OCI-M2 (cell line): ENCODE data around the gene HEATR5B.
"Not testable (repeated sequence)": the region's sequence is repeated elsewhere in the genome, so short reads cannot be mapped to it uniquely, and the experiment has no call there.

Experiments
- DNase-seq: peaks from one replicate; lab custom pipeline; 2025; ENCODE audit not compliant: unreplicated experiment; lab: John Stamatoyannopoulos, UW

Gene HEATR5B

DNA sequence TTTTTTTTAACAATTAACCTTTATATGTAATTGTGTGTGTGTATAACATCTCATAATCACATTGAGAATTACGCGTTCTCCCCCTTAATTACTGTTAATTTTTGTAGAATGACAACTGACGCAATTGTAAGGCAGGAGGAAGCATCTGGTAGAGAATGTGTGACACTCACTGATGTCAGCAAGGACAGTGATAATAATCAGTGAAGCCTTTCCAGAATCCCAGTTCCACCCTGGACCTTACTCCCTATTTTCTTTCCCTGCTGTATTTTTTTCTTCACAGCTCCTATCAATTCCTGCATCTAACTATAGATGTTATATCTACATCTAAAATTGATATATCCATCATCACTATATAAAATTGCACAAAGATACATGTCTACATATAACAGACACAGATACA is 101.7 kb downstream of the HEATR5B start:
- DNase-seq: no peak

DNA sequence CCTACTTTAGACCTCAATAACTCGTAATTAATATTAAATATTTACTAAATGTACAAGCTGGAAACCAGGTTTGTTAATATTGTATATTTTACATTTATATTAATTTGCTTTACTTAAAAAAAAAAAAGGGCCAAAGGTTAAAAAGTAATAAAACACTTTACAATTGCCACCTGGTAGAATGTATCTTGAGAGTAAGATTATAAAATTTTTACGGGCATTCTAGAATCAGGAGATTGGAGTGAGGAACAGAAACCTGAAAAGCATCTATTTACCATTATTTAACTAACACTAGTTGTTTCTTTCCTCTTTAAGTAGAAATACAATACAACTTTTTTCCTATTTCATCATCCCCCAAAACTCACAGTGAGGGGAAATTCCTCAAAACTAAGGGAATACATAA is 102.3 kb downstream of the HEATR5B start:
- no peak for DNase-seq

DNA sequence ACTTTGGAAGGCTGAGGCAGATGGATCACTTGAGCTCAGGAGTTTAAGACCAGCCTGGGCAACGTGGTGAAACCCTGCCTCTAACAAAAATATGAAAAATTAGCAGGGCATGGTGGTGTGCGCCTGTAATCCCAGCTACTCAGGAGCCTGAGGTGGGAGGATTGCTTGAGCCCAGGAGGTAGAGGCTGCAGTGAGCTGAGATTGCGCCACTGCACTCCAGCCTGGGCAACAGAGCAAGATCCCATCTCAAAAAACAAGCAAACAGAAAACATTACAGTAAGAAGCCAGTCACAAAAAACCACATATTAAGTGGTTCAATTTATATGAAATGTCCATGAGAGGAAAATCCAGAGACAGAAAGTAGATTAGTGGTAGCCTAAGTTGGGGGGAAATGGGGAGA is 105.2 kb downstream of the HEATR5B start:
- DNase-seq: not testable (repeated sequence)

DNA sequence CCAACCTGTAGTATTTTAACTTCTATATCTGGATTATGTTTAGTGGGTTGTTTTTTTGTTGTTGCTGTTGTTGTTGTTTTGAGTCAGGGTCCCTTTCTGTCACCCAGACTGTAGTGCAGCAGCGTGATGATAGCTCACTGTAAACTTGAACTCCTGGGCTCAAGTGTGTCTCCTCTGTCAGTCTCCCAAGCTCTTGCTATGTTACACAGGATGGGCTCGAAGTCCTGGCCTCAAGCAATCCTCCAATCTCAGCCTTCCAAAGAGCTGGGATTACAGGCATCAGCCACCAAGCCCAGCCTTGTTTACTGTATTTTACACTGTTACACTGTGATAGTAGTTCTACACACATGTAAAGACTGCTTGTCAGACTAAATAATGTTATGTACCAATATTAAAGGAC is 108.1 kb downstream of the HEATR5B start:
- no peak for DNase-seq

DNA sequence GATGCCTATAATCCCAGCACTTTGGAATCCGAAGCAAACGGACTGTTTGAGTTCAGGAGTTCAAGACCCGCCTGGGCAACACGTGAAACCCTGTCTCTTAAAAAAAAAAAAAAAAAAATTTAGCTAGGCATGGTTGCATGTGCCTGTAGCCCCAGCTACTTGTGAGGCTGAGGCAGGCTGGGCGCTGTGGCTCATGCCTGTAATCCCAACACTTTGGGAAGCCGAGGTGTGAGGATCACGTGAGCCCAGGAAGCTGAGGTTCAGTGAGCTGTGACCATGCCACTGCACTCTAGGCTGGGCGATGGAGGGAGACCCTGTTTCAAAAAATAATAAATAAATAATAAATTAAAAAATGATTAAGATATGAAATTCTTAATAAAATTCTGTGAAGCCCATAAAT is 108.9 kb downstream of the HEATR5B start:
- DNase-seq: no peak

DNA sequence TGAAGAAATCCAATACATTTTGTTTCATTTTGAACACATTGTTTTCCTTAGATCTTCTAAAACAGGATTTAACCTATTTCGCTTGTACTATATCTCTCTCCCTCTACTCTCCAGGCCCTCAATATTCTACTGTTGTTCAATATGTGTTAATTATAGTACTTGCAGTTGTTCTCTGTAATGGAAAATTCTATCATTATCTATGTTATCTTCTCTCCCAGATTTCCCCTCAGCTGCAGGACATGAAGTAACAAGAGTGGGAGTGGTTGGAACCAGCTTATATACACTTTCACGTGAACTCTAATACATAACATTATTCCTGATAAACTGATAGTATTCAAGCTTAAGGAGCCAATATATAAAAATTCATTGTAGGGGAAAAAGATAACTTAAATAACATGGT is 110.9 kb downstream of the HEATR5B start:
- no peak for DNase-seq

DNA sequence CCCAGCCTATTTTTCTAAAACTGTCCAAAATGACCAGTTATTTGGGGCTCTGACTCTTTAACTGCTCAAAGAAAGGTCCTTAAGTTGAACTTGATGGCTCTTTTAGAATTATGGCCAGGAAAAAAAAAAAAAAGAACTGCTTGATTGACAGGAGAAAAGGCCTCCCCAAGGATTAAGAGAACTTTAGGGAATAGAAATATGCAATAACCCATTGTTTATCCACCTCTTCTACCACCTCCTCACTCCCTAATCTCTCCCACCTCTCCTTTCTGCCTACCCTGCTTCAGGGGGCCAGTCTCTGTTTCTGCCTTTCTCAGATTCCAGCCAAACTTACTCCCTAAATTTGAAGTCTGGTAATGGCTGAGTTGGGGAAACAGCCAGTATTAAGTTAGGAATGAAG is 112.2 kb downstream of the HEATR5B start:
- DNase-seq: no peak

DNA sequence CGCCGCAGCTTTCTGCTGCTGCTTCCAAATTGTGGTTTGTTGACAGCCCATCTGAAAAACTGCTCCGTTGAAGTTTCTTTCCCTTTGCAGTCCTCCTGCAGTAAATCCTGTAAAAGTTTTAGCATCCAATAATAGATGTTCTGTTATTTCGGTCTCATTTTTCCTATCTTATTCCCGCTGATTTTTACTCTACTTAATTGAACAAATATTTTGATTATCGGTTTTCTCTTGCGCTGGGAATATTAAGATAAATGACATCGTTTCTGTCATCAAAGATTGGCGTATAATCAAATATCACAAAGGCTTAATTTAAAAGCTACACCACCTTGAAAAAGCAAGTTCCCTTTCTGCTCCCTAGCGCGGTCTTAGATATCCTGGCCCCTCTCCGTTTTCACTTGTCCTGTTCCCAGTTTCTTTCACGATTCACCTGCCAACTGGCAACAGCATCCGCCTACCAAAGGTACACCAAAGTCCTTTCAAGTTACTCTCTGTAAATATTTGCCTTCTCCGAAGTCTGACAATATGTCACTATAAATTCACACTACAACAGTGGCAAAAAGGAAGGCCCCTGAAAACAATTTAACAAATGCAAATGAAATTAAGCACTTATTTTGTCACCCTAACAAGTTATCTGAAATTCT is 116.8 kb downstream of the HEATR5B start:
- DNase-seq: no peak

DNA sequence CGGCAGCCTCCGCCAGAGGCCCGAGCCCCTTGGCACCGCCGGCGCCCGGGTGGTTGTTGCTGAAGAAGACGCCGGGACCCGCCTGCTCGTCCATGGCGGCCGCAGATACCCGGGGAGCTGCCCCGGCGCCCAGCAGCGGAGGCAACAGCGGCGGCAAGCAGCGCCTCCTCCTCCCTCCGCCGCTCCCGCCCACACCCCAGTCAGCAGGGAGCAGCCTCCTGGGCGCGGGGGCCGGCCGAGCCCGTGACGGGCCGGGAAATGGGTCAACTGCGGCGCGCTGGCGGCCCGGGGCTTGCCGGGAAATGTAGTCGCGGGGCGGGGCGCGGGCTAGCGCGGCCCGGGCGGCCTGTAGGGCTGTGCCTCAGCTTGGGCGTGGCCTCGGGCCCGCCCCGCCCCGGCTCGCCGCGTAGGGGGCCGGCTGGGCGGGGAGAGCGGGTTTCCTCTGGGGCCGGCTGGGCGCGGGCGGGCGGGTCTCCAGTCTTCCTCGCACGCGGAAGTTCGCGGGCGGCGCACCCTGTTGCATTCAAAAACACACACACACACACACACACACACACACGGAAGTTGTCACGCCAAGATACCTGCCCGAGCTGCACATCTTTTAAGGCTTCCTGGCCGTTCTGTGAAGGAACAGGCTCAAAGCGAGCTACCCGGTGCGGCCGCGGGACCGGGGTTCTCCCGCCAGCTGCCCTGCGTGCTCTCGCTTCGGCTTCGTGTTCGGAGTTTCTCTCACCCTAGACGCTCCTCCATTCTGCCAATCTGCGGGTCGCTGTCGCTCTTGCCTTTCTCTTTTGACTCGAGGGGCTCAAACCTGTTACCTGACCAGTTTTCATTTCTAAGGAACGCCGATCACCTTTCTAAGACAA is 117.6 kb downstream of the HEATR5B start, which contains the start of gene STRN:
Gene STRN, minus strand, starts transcription at position 167 of the 866 bp plus-strand sequence. Its CDS starts 73 bp downstream, at position 94.
- DNase-seq: peak; percentile 48

DNA sequence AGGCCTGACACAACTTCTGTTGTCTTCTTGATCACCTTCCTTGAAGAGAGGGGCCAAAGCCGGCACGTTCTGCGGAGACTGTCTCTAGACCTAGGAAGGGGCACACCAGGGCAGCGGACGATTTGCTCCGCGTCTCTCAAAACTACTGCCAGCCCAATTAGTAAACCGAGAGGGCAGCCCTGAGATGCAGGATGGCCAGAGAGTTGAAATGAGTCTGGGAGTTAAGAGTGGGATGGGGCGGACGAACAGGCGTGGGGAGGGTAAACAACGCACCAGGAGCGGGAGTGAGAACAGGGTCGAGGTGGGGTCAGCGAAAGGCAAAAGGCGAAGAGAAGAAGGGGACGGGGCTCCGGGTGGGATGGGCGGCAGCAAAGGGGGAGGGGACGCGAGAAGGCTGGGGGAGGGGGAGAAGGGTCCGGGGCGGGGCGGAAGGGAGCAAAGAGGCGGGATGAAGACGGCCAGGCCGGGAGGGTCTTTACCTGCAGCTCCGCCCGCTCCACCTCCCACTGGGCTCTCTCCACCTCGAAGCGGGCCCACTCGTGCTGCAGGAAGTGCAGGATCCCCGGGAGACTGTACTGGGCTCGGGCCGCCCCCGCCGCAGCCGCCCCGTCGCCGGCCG is 118.3 kb downstream of the HEATR5B start:
- no peak for DNase-seq

DNA sequence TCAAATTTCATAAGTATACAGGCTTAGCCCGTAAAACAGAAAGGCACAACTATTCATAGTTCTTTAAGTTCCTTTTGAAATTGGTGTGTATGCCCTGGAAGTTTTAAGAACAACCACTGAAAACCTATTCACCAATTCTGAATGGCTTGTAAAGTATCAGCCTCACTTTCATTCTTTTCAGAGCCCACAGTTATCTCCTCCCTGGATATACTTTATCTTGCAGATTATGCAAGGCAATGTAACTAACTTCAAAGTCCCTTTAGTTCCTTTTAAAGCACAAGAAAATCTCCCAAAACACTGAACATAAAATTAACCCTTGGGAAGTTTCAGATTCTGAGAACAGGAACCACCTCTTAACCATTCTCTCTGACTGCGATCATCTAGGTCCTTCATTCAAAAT is 119.0 kb downstream of the HEATR5B start:
- DNase-seq: no peak

DNA sequence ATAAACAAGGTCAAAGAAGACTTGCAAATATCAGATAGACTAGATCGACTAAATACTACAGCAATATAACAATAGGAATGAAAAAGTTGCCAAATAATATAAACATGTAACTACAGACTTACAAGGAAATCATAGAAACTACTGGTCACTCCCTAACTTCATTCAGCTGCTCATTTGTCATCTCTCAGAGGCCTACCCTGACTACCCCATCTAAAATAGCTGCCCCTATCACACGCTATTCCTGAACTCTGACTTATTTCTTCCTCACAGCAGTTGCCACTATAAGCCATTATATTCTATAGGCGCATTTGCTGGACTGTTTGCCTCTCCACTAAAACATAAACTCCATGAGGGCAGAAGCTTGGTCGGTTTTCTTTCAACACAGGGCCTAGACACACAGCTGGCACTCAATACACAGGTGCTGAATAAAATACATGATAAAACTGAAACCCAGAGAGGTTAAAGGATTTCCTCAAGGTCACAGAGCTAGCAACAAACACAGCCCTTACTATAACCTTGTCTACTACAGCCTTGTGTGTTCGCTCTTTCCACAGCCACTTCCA is 119.6 kb downstream of the HEATR5B start:
- DNase-seq: no peak

DNA sequence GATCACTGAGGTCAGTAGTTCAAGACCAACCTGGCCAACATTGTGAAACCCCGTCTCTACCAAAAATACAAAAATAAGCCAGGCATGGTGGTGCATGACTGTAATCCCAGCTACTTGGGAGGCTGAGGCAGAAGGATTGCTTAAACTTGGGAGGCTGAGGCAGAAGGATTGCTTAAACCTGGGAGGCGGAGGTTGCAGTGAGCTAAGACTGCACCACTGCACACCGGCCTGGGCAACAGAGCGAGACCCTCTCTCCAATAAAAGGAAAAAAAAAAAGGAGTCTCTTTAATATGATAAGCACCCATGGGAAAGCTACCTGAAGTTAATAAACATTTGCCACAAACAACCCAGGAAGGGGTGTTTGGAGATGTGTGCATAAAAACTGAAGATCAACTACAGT is 120.4 kb downstream of the HEATR5B start:
- DNase-seq: no peak

DNA sequence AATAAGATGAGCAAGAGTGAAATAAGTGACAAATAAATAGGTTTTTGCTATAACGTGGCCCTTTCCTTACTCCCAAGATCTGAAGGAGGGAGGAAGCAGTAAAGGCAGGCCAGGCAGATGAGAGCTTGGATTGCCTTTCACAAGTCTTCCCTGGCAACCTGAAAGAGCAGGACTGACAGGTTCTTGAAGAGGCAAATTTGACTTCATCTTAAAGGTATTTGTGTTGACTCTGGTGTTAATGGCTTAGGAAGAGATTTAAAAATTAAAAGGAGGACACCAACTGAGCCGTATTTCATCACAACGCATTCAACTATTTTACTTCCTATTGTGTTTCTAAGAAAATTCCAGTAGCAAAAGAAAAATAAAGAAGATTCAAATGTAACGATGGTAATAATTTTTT is 121.1 kb downstream of the HEATR5B start:
- no peak for DNase-seq

DNA sequence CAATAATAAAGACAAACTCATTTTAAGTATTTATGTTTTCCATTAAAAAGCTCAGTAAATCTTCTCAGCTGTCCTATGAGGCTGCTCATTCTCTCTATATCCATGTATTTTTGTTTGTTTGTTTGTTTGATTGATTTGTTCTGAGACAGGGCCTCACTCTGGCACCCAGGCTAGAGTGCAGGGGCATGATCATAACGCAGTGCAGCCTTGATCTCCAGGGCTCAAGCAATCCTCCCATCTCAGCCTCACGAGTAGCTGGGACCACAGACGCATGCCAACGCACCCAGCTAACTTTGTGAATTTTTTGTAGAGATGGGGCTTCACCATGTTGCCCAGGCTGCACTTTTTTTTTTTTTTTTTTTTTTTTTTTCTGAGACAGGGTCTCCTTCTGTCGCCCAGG is 123.4 kb downstream of the HEATR5B start:
- DNase-seq: no peak

DNA sequence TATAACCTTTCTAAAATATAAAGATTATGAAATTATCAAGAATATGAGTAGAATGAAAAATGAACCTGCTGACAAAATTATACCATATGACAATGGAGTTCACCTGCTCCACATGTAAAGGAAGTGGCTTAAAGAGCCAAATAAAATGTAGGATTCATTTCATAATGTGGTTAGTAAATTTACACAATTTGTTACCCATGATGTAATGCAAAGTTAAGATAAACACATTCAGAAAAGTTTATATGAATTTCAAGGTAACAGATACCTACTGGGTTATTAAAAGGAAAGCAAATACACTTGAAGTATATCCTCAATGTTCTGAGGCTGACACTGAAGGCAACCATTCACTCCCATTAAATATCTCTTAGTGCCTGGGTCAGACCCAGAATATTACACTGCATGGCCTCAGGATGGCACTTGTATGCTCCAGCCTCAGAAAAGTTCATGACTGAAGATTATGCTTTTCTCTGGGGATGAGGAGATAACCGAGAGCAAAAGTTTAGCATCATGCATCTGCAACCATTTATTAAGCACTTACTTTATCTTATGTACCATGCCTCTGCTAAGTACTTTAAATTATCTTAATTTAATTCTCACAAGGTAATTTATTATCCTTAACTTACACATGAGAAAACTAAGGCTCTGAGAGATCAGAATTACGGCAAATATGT is 124.0 kb downstream of the HEATR5B start:
- DNase-seq: no peak

DNA sequence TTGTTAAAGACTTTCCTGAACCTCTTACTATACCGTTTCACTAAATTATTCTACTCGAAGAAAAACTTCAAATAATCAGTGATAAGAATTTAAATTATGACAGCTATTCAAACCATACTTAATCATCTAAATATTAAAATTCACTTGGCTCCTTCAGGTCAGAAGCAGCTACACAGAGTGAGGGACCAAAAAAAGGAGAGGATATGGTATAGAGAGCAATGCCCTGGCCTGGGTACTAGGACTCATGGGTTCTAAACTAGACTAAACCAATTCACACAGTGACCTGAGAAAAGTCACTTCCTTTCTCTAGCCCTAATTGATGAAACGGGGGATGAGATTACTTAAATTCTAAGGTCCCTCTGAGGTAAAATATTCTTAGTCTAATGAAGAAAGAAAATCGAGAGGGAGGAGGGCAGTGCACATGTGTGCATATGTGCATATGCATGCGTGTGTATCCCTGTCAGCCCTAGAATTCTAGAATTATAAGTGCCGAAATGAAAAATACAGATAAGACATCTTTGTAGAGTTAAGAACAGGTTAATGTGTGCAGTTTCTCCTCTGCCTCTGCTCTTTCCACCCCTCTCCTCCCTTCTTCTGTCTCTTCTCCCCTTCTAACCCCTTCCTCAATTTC is 129.1 kb downstream of the HEATR5B start:
- no peak for DNase-seq

DNA sequence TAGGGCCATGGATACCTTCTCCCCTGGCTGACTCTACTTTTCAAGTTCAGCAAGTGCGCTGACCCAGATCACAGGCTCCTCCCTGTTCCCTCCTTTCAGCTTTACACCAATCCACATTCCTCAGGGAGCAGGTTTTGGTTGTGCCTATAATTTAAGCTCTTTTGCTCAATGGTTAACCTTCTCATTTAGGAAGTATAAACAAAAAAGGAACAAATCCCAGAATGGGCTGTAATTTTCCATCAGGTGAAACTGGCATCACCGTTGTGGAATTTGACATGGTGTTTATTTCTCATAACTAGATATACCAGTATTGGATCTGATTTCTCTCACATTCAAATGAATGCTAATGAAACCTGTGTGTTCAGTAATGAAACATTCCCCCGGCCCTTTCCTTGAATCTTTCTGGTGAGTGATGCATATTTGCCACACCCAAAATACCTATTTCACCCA is 131.4 kb downstream of the HEATR5B start:
- DNase-seq: no peak

DNA sequence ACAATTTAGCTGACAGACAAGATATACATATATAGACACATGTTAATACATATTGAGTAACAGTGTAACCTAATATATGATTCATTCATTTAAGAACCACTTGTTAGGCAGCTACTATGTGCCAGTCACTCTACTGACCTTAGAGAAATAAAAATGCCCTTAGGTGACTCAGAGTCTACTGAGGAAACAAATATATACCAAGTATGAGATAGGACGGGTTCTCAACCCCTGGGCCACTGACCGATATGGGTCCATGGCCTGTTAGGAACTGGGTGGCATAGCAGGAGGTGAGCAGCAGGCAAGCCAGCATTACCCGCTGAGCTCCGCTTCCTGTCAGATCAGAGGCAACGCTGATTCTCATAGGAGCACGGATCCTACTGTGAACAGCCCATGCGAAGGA is 132.6 kb downstream of the HEATR5B start:
- DNase-seq: no peak

DNA sequence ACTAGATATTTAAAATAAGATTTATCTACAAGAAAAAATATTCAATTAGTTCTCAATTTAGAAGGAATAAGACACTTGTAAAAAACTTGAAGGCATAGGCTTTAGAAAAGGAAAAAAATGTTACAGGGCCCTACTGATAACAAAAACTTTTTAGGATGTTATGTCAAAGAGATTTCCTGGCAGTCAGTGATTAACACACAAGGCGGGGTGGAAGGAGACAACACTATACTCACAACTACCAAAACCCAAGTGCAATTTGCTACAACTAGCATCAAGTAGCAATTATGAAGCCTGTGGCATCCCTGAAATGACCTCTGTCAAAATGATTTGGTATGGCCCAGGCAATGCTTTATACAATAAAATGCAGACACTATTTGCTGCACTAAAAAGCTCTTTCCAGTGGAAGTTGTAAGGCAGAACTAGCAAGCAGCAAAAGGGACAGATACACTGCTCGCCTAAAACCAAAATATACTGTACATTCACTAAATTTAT is 133.1 kb downstream of the HEATR5B start:
- DNase-seq: no peak
